KOPT-K1 (cell line): Measurements from ENCODE around the gene NRP1.

Experiments used
- H3K27ac ChIP-seq: fragments of 200-600 bp; sonication (generic); 2 replicates; pipeline ENCODE4 v1.5.1; 2016; ENCODE audit warnings: antibody characterized with exemption, mild to moderate bottlenecking, low read depth, low read length; ENCODE audit not compliant: poor library complexity, severe bottlenecking
- H3K36me3 ChIP-seq: fragments of 200-600 bp; sonication (generic); 2 replicates; pipeline ENCODE4 v1.5.1; 2017; ENCODE audit warnings: antibody characterized with exemption, mild to moderate bottlenecking, low read length, moderate library complexity; ENCODE audit not compliant: insufficient read depth
- H3K9me3 ChIP-seq: fragments of 200-600 bp; sonication (generic); 2 replicates; pipeline ENCODE4 v1.5.1; 2017; ENCODE audit warnings: antibody characterized with exemption, low read length, mild to moderate bottlenecking; ENCODE audit not compliant: insufficient read depth, poor library complexity, severe bottlenecking

The NRP1 gene

DNA sequence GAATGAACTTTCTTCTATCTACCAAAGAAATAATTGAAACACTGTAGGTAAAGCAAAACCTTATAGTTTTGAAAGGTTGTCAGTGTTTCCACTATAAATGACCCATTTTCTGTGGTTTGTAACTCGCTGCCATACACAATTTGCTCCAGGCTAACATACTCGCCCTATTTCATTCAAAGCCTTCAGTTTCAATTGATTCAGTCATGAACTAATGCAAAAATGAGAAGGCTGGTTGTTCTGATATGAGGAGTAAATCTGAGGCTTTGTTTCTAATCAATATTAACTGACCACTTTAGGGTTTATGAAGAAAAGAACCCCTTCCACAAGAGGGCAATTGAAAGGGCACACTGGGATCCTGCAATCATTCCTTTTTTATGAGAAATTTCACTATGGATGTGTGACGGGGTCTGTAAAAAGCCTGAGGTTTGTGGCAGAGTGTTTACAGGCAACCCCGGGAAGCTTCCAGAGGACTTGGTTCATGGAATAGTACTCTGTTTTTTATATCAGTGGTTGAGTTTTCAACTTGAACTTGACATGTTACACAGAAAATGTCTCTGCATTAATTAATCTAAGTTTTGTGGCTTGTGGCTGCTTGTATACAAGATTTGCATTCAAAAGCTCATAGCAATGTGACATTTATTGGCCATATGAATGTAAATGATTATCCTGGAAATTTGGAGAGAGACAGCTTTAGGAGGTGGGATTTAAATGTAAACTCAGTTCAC is 133.2 kb downstream of the NRP1 start:
- Histone ChIP-seq H3K36me3 (no peaks in the 10 kb centered on the region), H3K9me3 (no peaks in the 10 kb centered on the region), H3K27ac (no peak overlapping the region)

DNA sequence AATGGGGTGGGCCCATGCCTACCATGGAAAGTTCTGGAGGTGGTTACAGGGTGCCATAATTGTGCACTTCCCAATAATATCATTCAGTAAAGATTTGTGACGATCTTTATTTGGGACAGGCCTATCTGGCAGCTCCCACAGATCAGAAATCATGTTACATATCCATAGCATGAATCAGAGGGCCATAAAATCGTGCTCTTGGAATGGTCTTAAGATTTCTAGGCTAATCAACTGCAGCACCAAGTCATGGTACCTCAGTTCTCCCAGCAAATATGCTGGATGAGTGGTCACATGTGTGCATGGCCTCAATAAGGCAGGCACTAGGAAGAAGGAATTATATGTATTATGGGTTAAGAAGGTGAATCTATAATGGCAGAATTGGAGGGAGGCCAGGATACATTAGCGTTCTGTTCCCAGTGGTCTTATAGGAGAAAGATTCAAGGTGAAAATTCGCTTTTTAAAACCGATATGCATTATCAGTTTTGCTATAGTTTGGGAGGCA is 134.7 kb downstream of the NRP1 start:
- Histone ChIP-seq H3K9me3 (no peaks in the 10 kb centered on the region), H3K36me3 (no peaks in the 10 kb centered on the region), H3K27ac (no peak overlapping the region)

DNA sequence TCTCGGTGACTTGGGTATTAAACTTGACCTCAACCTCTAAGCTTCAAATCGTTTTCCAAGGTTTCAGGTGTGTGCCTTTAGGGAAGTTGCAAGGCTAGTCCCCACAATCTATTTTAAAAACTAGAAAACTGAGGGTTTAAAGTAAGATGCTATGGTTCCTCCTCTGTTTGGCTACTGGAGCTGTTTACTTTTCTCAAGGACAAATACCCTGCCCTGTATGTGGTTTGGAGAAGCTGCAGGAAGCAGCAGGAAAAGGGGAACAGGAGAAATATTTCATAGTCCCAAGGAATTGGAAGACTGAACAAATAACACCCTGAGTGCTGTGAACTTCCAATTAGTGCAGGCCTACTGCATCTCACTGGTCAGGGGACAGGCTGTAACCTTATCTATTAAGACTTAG is 135.9 kb downstream of the NRP1 start:
- no peak overlapping the region for H3K27ac ChIP-seq
- H3K36me3 ChIP-seq, result no peaks in the 10 kb centered on the region
- H3K9me3 ChIP-seq, result no peaks in the 10 kb centered on the region

DNA sequence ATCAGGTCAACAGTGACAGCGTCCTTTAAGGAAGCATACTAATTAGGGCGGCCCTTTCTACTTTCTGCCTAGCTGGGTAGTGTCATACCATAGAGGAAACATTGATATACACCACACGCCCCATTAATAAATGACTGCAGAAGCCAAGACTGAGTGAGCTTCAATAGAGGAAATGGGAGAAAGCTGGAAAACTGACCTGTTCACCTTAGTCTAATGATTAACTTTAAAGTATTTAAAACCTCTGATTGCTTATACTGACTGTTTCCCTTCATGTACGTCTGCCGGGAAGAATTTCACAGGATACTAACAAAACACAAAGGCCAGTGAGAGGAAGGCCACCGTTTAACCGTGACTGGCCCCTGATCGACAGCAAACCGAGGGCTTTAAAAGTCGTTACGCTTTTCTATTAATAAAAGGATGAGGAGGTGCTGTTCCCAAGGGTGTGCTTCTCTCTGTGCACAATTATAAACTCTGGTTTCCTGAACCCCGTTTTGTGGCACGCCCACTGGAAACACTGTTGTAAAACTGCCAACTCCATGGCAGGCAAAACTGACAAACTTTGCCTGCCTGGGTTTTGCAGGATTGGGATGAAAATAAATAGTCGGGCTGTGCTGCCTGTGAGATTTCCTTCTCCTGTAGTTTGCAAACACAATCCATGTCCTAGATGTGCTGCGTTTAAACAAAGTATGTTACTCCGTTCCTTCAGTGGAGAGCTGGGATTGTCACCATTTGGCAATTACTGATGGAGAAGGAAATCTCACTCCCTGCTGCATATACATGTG is 137.6 kb downstream of the NRP1 start:
- Histone ChIP-seq H3K36me3 (no peaks in the 10 kb centered on the region), H3K9me3 (no peaks in the 10 kb centered on the region), H3K27ac (no peak overlapping the region)

DNA sequence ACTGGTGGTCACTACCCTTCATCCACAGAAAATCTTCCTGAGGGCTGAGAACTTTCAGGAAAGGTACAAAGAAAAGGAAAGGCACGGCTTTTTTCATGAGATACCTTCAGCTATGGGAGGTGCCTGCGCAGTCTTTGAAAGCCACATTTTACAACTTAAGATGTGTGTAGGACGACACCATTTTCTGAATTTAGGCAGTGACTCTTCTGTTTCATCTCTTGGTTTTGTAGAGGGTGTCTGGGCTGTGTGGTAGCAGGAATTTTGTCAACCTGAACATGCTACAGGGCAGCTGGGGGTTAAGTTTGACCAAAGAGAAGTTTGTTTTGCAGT is 138.1 kb downstream of the NRP1 start:
- H3K36me3 ChIP-seq, result no peaks in the 10 kb centered on the region
- no peak overlapping the region for H3K27ac ChIP-seq
- no peaks in the 10 kb centered on the region for H3K9me3 ChIP-seq

DNA sequence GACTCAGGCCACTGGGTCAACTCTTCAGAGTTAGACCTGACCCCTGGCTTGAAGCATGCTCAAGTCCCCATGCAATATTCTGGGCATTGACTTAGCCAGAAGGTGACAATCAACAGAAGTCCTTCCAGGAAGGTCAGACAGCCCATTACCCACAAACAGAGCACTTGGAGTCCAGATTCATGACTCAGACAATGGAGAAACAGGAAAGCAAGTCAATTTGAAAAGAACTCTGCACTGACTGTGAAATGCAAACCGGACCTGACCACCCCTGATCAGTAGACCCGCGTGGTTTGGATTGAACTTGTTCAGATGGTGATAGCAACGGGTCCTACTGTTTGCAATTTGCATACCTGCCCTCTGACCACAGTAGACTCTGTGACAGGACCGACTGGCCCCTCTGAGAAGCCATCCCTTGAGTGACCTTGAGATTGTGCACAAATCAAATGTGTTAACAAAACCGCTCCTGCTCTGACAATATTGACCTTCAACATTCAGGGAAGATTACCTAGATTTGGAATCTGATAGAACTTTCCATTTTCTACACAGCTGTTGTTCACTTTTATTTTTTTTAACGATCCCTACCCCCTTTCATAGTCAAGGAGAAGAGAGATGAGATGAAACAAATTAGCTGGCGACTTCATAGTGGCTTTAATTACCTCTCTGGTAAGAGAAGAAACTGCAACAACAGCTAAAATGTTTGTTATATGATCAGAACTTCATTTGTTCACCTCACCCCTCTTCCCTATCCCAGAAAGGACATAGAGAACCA is 138.7 kb downstream of the NRP1 start:
- H3K27ac ChIP-seq, result no peak overlapping the region

DNA sequence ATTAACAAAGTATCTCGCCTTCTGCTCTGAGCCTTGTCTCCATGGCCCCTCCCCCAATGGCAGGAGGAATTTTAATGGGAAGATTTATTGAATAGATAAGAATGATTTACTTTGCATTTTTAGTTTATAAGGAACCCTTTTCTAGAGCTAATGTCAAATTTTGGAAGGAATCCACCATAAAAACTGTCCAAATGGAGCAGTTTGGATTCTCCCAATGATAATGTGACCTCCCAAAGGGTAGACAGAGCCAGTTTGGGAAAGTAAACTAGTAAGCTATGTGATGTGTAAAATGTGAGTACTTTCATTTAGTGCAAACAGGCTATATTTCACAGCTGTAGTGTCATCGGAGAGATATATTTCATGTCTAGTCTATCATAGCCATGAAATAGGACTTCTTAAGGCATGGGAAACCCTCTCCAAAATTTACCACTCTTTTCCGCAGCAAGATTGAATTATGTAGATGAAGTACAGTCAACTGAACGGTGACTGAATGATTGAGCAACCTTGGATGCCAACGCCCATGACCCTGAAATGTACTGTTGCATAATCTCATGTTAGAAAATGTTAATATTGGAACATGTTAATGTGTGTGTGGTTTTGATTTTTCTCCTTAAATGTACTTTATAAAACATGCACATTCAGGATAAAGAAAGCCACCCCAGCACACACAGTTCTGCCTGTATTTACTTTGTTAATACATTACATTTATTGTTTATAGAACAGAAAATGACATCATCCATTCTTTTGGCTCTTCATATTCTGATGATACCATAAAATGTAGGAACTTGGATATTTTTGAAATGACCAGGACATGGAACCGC is 140.6 kb downstream of the NRP1 start:
- Histone ChIP-seq H3K27ac (no peak overlapping the region), H3K9me3 (no peaks in the 10 kb centered on the region), H3K36me3 (no peaks in the 10 kb centered on the region)

More for the DNA sequence above, 138.7 kb downstream of the NRP1 start:
- no peaks in the 10 kb centered on the region for H3K36me3 ChIP-seq
- H3K9me3 ChIP-seq, result no peaks in the 10 kb centered on the region

DNA sequence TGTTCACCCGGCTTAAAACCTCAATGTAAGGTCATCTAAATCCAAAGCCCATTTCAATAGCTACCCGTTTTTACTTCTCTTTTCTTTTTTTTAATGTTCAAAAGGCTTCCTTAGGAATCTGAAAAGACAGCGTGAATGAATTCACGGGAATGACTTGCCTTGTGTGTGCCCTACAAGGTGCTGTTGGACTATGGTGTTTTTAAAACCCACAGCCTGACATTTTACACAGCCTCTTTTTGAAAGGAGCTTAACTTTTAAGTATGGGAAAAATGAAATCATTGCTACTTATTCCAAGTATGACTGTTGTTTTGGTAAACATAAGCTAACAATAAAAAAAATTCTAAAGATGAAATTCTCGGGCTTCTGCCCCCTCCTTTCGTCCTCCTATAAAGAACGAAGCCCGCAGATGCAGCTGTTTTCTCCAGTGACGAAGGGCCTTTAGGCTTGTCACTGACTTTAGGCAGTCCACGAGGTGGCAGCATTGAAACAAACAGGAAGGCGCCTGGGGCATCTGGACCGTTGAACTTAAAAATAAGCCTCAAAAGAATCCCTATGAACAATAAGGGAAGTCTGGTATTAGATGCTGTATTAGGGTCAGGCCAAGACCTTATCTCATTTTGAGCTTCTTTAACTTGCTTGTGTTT is 141.3 kb downstream of the NRP1 start:
- H3K9me3 ChIP-seq, result no peaks in the 10 kb centered on the region
- no peaks in the 10 kb centered on the region for H3K36me3 ChIP-seq
- no peak overlapping the region for H3K27ac ChIP-seq

DNA sequence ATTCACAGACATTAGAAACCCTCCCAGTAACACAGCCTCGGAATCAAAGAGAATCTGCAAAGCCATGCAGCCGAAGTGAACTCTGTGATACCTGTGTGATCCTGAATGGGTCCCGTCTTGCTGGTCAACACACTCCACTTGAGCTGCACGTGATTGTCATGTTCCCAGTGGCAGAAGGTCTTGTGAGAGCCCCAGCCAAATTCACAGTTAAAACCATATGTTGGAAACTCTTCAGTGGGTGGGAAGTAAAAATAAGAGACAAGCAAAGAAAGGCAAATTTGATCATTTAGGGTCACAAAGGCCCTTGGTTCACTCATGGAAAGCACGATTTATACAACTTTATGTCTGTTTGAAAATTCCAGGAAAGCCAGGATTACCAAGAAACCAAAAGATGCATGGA is 142.3 kb downstream of the NRP1 start:
- H3K36me3 ChIP-seq, result no peaks in the 10 kb centered on the region
- H3K27ac ChIP-seq, result no peak overlapping the region
- H3K9me3 ChIP-seq, result no peaks in the 10 kb centered on the region

DNA sequence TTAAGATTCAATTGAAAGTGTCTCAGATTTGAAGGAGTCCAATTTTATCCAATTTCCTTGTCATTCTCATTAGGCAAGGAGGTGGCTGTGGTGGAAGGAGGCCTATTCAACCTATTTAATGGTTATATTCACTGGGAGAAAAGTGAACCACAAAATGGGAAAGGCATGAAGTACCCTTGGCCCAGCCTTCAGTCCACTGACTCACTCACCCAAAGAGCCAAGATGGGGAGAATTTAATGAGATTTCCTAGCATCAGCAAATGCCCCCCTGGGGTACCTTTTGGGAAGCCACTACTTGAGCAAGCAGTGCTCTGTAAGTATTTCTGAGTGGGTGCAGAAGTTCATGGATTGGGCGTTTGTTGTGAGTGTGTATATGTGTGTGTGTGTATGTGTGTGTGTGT is 144.1 kb downstream of the NRP1 start:
- H3K9me3 ChIP-seq, result no peaks in the 10 kb centered on the region
- H3K36me3 ChIP-seq, result no peaks in the 10 kb centered on the region
- H3K27ac ChIP-seq, result no peak overlapping the region

DNA sequence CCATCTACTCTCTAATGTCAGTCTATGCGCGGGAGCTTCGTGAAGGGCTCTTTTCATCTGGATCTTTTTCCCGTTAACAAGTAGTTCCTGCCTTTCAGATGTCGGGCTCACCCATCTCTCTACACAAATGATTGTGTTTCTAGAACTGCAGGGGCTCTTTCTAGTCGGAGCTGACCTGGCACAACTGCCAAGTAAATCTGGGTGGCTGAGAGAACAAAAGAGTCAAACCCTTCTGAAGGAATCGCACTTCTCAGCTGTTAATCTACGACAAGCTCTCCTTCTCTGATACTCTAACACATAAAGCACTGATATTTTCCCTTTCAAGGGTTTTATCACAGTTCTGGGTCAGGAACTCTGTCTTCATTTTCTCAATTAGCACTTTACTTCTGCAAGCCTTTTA is 144.7 kb downstream of the NRP1 start:
- no peak overlapping the region for H3K27ac ChIP-seq
- H3K36me3 ChIP-seq, result no peaks in the 10 kb centered on the region
- H3K9me3 ChIP-seq, result no peaks in the 10 kb centered on the region

DNA sequence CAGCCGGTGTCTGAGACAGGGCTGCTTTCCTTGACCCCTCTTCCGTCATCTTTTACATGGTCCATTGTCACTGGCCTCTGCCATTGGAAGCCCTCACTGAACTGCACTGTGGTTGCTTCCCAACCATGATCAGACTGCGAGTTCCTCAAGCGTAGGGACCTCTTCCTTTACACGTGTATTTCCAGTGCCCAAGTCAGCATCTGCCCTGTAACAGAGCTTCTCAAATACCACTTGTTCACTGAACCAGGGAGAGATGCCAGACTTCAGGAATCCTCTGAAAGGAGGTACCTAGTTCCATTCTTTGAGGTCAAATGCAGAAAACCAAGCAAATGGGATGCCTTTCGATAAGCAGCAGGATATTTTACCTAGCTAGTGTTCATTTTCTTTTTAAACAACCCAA is 145.1 kb downstream of the NRP1 start:
- no peaks in the 10 kb centered on the region for H3K9me3 ChIP-seq
- H3K36me3 ChIP-seq, result no peaks in the 10 kb centered on the region
- H3K27ac ChIP-seq, result no peak overlapping the region

DNA sequence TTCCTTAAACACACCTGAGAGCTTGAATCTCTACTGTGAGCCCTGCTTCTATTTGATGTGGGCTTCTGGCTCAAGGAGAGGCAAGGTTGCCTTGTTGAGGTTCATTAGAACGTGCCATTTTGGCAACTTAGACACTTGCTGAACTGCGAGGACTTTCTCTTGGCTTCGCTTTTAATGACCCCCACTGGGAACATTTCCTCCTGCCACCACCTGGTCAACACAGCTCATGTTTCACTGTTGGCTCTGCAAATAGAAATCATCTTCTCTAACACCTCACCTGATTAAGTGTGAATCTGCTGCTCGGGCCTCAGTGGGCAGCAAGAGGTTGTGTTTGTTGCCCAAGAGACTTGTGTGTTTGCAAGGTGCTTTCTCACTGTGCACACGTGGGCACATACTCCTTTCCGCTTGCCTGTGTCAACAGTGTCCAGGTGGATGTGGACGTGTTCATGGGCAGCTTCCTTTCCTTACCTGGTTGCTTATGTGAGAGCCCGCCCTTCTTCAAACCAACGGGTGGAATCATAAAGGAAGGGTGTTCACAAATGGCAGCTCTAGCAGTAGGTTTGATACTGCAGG is 147.0 kb downstream of the NRP1 start:
- Histone ChIP-seq H3K36me3 (no peaks in the 10 kb centered on the region), H3K27ac (no peak overlapping the region), H3K9me3 (no peaks in the 10 kb centered on the region)

DNA sequence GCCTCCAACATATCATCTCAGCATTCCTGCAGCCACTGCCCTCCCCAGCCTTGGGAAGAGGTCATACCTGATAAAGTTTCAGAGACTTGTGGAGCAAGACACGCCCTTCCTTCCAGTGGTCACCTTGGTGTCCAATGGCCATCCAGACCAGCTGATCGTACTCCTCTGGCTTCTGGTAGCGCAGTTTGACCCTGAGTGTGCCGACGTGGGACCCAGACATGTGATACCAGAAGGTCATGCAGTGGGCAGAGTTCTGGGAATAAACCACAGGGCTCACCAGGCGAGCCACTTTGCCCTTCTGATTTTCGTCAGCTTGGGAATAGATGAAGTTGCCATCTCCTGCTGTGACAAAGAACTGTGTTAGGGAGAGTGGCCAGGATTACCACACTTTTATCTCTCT is 148.3 kb downstream of the NRP1 start:
- no peaks in the 10 kb centered on the region for H3K9me3 ChIP-seq
- H3K36me3 ChIP-seq, result no peaks in the 10 kb centered on the region
- H3K27ac ChIP-seq, result no peak overlapping the region
